GM12878 (cell line): Measurements from ENCODE around the gene SPON2.

Experiments
- CBX5 ChIP-seq: sonication (generic); IDR thresholded peaks from 2 replicates; pipeline ENCODE4 v1.6.1; 2016; ENCODE audit warnings: low read depth, moderate library complexity, mild to moderate bottlenecking, inconsistent platforms
- ETV6 ChIP-seq, 2 experiments: fragments of 450-650 bp in 1 of 2; IDR thresholded peaks in 1 of 2; conservative IDR thresholded peaks in 1 of 2; 2 replicates each; pipeline ENCODE4 v1.6.1; 2014; ENCODE audit warnings: antibody characterized with exemption in 1 of 2, borderline replicate concordance in 1 of 2, low read depth in 1 of 2, mild to moderate bottlenecking in 1 of 2, moderate library complexity in 1 of 2
- POLR2A ChIP-seq: IDR thresholded peaks from 2 replicates; pipeline ENCODE4 v1.6.1; 2011; ENCODE audit warnings: low read depth, mild to moderate bottlenecking, low read length
- POLR2AphosphoS2 ChIP-seq: IDR thresholded peaks from 2 replicates; pipeline ENCODE4 v1.6.1; 2011; ENCODE audit warnings: low read depth, mild to moderate bottlenecking, low read length, improper control_type of control experiment, moderate library complexity
- SP1 ChIP-seq: IDR thresholded peaks from one replicate; pipeline ENCODE4 v1.6.1; 2011; ENCODE audit warnings: low read depth, low read length
- TF ChIP-seq, protein P1 (sequence below), 3 experiments: IDR thresholded peaks in 2 of 3; conservative IDR thresholded peaks in 1 of 3; 2 replicates each; pipeline ENCODE4 v1.5.1; 2011; ENCODE audit warnings: low read depth in 3 of 3, low read length in 3 of 3, mild to moderate bottlenecking in 3 of 3, control low read depth in 2 of 3, moderate library complexity in 2 of 3, inconsistent platforms in 1 of 3, mixed read lengths in 1 of 3; ENCODE audit not compliant: control insufficient read depth in 2 of 3, insufficient read depth in 1 of 3; ENCODE audit errors: extremely low read depth in 1 of 3

DNA sequence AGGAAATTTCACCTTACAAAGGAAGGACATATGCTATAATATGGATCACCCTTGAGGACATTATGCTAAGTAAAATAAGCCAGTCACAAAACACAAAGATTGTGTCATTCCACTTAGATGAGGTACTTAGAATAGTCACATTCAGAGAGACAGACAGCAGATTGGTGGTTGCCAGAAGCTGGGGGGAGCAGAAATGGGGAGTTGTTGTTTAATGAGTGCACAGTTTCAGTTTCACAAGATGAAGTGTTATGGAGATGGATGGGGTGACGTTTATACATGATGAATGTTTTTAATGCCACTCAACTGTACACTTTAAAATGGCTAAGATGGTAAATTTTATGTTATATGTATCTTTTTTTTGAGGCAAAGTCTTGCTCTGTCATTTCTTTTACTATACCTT, 14.8 kb upstream of the SPON2 start:
- TF ChIP-seq POLR2AphosphoS2 (no peak), POLR2A (no peak), ETV6 (conservative IDR thresholded peaks at IDR 0.05 in 1 of 2, IDR thresholded peaks at IDR 0.05 in 1 of 2; ENCODE audit: borderline replicate concordance in 1 of 2, low read depth in 1 of 2) (no peak), CBX5 (no peak), SP1 (no peak)
- TF ChIP-seq, protein P1, sequence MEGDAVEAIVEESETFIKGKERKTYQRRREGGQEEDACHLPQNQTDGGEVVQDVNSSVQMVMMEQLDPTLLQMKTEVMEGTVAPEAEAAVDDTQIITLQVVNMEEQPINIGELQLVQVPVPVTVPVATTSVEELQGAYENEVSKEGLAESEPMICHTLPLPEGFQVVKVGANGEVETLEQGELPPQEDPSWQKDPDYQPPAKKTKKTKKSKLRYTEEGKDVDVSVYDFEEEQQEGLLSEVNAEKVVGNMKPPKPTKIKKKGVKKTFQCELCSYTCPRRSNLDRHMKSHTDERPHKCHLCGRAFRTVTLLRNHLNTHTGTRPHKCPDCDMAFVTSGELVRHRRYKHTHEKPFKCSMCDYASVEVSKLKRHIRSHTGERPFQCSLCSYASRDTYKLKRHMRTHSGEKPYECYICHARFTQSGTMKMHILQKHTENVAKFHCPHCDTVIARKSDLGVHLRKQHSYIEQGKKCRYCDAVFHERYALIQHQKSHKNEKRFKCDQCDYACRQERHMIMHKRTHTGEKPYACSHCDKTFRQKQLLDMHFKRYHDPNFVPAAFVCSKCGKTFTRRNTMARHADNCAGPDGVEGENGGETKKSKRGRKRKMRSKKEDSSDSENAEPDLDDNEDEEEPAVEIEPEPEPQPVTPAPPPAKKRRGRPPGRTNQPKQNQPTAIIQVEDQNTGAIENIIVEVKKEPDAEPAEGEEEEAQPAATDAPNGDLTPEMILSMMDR (IDR thresholded peaks at IDR 0.05 in 2 of 3, conservative IDR thresholded peaks at IDR 0.05 in 1 of 3; ENCODE audit: control insufficient read depth in 2 of 3, extremely low read depth in 1 of 3, insufficient read depth in 1 of 3, low read depth in 3 of 3, low read length in 3 of 3), result no peak
